Stimulated activated CD4-positive, alpha-beta T cell treated with anti-CD3 and anti-CD28 coated beads, Interleukin-12 subunit alpha, Interleukin-12 subunit beta, amount 100 ng/mL, for 48 hours (primary cell): ENCODE results near the gene DCBLD1.
"Not testable (repeated sequence)": the region's sequence is repeated elsewhere in the genome, so short reads cannot be mapped to it uniquely, and the experiment has no call there.

Source experiments
- DNase-seq, 3 donors: peaks; one replicate each; pipeline ENCODE4 v3.0.0-alpha.2; 2020; ENCODE audit warnings: low read depth in 2 of 3, low spot score in 1 of 3

DCBLD1 gene

GRCh38 chr6:117482240-117483003 lies at the start of gene DCBLD1:
TSS of gene DCBLD1 (plus strand) at chr6:117482674. CDS start at chr6:117482782, 108 bp downstream.
- peak in 2 of 3 donors; percentile 22 to 57 for DNase-seq

- DNase-seq: no peak
Observed at GRCh38 chr6:117440706-117441525, 41.6 kb upstream of the DCBLD1 start.

GRCh38 chr6:117441824-117442264 lies 40.6 kb upstream of the DCBLD1 start:
- no peak for DNase-seq

GRCh38 chr6:117442313-117442712 lies 40.2 kb upstream of the DCBLD1 start:
- not testable (repeated sequence) for DNase-seq

- DNase-seq: no peak
Observed at GRCh38 chr6:117444600-117444999, 37.9 kb upstream of the DCBLD1 start.

GRCh38 chr6:117446861-117447260 lies 35.6 kb upstream of the DCBLD1 start:
- DNase-seq: no peak

GRCh38 chr6:117448011-117448410 lies 34.5 kb upstream of the DCBLD1 start:
- no peak for DNase-seq

GRCh38 chr6:117448732-117449485 lies 33.6 kb upstream of the DCBLD1 start:
- DNase-seq: no peak

GRCh38 chr6:117449549-117450439 lies 32.7 kb upstream of the DCBLD1 start:
- peak in 2 of 3 donors; percentile 38 to 63 for DNase-seq

GRCh38 chr6:117451671-117452070 lies 30.8 kb upstream of the DCBLD1 start:
- DNase-seq: no peak

- DNase-seq: no peak
Observed at GRCh38 chr6:117456250-117456649, 26.2 kb upstream of the DCBLD1 start.

GRCh38 chr6:117456998-117457397 lies 25.5 kb upstream of the DCBLD1 start:
- no peak for DNase-seq

- DNase-seq: no peak
Observed at GRCh38 chr6:117459204-117459944, 23.1 kb upstream of the DCBLD1 start.

- no peak for DNase-seq
Observed at GRCh38 chr6:117463762-117464665, 18.5 kb upstream of the DCBLD1 start.

- DNase-seq: no peak
Observed at GRCh38 chr6:117464700-117465099, 17.8 kb upstream of the DCBLD1 start.

GRCh38 chr6:117465691-117466090 lies 16.8 kb upstream of the DCBLD1 start:
- DNase-seq: no peak

GRCh38 chr6:117467876-117468275 lies 14.6 kb upstream of the DCBLD1 start:
- DNase-seq: no peak

- DNase-seq: not testable (repeated sequence)
Observed at GRCh38 chr6:117468527-117468926, 13.9 kb upstream of the DCBLD1 start.

- DNase-seq: no peak
Observed at GRCh38 chr6:117469356-117469755, 13.1 kb upstream of the DCBLD1 start.
